NCI-H1092 treated with DMSO at 0.1 percent for 48 hours (cell line): ENCODE results near the gene COMT.

Experiments used
- DNase-seq: peaks from one replicate; lab custom pipeline; 2025; lab: John Stamatoyannopoulos, UW

The COMT gene

GRCh38 chr22:19957445-19957844, 15.9 kb downstream of the COMT start:
- DNase-seq: no peak

DNA sequence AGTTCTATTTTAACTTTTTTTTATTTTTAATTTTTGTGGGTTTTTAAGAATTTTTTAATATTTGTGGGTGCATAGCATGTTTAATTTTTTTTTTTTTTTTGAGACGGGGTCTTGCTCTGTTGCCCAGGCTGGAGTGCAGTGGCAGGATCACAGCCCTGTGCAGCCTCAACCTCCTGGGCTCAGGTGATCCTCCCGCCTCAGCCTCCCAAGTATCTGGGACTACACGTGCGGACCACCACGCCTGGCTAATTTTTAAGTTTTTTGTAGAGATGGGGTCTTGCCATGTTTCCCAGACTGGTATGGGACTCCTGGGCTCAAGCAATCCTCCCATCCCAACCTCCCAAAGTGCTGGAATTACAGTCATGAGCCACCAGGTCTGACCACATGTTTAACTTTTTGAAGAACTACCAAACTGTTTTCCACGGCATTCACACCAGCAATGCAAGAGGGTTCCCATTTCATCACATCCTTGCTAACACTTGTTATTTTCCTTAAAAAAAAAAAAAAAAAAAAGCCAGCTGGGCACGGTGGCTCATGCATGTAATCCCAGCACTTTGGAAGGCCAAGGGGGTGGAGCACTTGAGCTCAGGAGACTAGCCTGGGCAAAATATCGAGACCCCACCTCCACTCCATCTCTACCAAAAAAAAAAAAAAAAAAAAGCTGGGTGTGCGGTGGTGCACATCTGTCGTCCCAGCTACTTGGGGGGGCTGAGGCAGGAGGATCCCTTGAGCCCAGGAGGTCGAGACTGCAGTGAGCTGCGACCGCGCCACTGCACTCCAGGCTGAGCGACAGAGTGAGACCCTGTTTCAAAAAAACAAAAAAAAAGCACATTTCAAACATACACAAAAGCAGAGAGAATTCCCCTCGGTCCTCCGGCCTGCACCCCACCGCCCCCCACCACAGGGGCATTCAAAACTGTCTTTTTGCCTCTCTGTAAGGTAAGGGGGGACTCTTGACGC, 16.8 kb downstream of the COMT start:
- DNase-seq: no peak

- no peak for DNase-seq
Measured at GRCh38 chr22:19959043-19959586, 17.5 kb downstream of the COMT start.

DNA sequence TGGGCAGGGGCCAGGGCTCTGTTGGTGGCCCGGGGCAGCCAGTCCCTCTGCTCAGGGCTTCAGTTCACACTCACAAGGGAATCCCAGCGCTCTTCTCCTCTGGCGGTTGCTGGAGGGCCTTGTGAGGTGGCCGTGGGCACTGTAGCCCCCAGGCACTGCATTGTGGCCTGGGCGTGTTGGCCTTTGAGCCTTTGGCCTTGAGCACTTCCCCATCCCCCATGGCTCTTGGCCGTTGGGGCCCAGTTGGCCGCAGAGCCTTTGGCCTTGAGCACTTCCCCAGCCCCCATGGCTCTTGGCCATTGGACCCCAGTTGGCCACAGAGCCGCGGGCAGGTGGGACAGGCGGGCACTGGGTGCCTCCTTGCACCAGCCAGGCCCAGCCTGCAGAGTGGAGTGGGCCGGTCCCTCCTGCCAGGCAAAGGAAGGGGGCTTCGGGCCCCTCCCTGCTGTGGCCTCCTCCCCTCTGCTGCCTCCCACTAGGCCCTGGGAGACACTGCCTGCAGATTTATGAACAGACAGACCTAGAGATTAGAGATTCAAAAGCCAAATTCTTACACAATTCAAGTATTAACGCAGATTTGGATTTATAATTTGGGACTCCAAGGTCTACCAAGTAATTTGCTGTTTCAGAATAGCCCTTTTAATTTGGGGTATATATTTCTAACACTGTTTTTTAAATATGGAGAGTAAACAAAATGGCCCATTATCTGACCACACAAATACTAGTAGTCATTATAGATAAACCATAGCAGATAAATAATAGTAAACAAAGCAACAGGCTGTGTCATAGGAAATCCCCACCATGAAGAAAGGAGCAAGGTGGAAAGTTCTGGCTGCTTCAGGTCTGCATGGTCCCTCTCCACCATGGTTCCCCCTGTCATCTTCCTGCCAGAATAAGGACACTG, 18.3 kb downstream of the COMT start:
- no peak for DNase-seq

- DNase-seq: no peak
Measured at GRCh38 chr22:19960491-19961200, 19.1 kb downstream of the COMT start.

DNA sequence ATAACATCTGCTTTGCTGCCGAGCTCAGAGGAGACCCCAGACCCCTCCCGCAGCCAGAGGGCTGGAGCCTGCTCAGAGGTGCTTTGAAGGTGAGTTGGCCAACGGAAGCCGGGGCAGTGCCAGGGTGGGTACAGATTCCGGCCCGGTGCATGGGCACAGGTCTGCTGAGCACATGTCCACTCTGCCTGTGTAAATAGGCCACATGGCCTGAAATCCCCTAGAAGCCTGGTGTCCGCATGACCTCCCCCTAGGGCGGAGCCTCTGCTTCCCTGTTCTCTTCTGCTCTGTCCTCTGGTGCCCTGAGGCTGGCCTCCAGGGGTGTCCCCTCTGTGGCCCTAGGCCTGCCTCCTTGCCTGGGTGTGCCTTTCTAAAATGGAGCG, 19.6 kb downstream of the COMT start:
- DNase-seq: no peak

DNA sequence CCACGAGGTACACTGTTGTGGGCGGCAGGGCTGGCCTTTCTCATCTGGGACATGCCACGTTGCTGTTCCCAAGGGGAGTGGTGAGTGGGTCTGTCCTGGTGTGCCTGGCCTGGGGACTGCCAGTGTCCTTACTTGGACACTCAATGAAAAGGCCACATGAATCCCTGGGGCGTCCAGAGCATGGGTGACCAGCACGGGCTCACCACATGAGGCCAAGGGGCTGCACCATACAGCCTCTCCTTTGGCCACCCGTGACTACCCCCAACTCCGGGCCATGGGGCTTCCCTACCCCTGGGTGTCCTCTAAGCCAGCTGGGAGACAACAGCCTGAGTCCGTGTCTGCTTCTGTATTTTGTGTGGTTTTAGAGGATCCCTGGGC, 20.3 kb downstream of the COMT start:
- no peak for DNase-seq

GRCh38 chr22:19962246-19962908, 20.8 kb downstream of the COMT start:
- peak; percentile 73 for DNase-seq

DNA sequence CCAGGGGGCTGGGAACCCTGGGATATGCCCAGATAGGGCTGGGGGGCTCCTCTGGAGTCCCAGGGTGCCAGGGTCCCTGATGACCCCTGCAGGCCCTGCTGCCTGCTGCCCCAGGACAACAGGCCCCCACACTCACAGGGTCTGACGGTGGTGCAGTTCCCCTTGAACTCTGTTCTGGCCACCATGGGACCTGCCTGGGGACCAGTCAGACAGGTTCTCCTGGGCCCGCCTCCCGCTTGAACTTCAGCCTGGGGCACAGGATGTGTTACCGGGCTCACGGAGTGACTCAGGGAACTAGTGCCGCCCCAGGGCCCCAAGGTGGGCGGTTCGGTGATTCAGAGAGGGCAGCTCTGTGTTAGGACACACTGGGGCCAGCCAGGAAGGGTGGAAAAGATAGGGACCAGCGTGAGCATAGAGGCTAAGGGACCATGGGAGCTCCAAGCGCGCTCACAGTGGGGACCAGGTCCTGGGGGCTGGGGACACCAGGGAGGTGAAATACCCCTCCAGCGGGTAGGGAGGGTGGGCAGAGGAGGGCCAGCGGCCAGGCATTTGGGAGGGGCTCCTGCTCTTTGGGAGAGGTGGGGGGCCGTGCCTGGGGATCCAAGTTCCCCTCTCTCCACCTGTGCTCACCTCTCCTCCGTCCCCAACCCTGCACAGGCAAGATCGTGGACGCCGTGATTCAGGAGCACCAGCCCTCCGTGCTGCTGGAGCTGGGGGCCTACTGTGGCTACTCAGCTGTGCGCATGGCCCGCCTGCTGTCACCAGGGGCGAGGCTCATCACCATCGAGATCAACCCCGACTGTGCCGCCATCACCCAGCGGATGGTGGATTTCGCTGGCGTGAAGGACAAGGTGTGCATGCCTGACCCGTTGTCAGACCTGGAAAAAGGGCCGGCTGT, 21.6 kb downstream of the COMT start:
- no peak for DNase-seq

DNA sequence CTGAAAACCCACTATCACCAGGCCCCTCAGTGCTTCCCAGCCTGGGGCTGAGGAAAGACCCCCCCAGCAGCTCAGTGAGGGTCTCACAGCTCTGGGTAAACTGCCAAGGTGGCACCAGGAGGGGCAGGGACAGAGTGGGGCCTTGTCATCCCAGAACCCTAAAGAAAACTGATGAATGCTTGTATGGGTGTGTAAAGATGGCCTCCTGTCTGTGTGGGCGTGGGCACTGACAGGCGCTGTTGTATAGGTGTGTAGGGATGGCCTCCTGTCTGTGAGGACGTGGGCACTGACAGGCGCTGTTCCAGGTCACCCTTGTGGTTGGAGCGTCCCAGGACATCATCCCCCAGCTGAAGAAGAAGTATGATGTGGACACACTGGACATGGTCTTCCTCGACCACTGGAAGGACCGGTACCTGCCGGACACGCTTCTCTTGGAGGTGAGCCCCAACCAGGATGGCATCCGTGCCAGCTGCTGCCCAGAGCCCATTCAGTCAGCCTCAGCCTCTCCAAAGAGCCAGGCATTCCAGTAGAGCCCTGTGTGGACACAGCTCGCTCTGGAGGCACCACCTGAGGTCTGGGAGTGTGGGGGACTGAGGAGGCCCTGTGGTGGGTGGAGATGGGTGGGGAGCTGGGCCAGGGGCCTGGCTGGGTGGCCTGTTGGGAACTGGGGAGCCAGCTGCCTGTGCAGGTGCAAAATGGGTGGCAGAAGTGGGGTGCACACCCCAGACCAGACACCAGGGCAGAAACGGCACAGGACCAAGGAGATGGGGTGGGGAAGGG, 22.5 kb downstream of the COMT start:
- DNase-seq: no peak

- DNase-seq: no peak
Measured at GRCh38 chr22:19964701-19965386, 23.3 kb downstream of the COMT start.

DNA sequence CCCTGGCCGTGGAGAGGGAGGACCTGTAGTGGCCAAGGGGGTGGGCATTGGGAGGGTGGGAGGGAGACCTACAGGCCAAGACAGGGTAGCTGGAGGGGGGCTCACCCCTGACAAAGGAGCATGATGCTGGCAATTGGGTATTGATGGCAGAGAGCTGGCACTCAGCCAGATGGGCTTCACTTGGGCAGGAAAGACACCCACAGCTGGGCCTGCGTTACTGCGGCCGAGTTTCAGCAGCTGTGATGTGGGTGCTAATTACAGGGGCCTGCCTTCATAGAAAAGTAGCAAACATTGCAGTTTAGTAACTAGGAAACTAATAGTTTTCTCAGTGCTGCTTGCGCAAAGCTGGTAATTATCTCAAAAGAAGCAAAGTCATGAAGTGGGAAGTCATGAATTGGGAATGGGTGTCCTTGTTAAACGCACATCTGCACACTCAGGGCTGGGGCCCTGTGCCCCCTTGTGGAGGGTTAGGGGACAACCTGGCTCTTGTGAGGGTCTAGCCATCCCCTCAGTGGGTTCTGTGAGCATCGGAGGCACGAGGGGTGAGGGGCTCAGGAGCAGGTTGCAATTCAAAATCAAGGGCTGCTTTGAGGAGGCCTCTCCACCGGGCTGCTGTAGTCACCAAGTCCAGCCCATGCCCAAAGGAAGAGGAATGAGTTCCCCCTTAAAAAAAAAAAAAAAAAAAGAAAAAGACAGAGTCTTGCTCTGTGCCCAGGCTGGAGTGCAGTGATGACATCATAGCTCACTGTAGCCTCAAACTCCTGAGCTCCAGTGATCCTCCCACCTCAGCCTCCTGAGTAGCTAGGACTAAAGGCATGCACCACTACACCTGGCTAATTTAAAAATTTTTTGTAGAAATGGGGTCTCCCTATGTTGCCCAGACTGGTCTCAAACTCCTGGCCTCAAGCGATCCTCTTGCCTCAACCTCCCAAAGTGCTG, 24.5 kb downstream of the COMT start:
- peak; percentile 14 for DNase-seq

DNA sequence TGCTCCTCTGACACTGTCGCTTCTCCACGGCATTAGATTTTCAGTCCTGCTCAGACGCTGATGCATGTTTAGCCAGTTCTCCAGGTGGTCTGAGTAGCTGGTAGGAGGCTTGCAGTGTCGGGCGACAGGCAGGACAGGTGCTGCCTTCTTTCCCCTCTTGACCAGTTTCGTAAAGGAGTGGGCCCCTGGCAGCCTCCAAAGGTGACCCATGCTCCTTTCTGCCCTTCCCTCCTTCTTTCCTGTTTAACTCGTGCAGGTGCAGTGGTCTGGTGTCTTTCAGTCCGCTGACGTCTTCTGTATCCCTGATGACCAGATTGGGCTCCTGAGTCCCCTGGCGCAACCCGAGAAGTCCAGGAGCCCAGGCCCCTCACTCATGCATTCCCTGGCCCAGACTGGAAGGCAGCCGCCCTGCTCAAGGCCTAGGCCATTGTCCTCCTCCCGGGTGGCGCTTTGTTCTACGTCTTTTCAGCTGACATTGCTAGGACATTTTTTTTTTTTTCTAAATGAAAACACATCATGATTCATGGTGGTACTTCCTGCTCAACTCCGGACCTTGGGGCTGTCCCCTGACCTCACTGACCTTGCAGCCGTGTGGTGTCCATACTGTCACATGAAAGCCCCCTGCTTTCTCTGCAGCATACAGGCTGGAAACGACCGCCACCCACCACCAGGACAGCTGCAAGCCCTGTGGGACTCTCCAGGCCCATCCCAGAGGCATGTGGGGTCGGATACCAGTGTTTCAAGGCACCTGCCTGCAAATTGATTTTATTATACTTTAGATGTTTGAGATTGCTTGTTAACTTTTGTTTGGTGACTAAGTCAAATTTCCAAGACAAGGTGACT, 25.6 kb downstream of the COMT start:
- DNase-seq: no peak

GRCh38 chr22:19967850-19968449, 26.4 kb downstream of the COMT start:
- no peak for DNase-seq

GRCh38 chr22:19968450-19968891, 26.9 kb downstream of the COMT start:
- DNase-seq: no peak

- no peak for DNase-seq
Measured at GRCh38 chr22:19969141-19969928, 27.8 kb downstream of the COMT start.
